K562 (cell line): Measurements from ENCODE around the gene NAGLU.

ENCODE experiments used
- CBX2 ChIP-seq: fragments of 200-600 bp; sonication (generic); IDR thresholded peaks from one replicate; pipeline ENCODE4 v1.6.1; 2012; ENCODE audit warnings: mild to moderate bottlenecking, low read length, inconsistent platforms; ENCODE audit not compliant: insufficient read depth, poor library complexity, severe bottlenecking
- ELF1 ChIP-seq: fragments of 200-800 bp; sonication (Bioruptor generic); IDR thresholded peaks from 2 replicates; pipeline ENCODE4 v1.6.1; 2016; ENCODE audit warnings: missing genetic modification characterization, missing compliant biosample characterization
- FOXM1 ChIP-seq, 2 experiments: fragments of 450-650 bp in 1 of 2; sonication (generic) in 1 of 2; formaldehyde crosslinking in 1 of 2; IDR thresholded peaks; 2 replicates each; pipeline versions ENCODE4 v1.6.1 to v1.9.0; 2017 to 2022; ENCODE audit warnings: low read depth in 2 of 2, mild to moderate bottlenecking in 2 of 2, missing genetic modification reagents in 1 of 2, moderate library complexity in 1 of 2
- MAZ ChIP-seq, 2 experiments: fragments of 450-650 bp in 1 of 2; sonication (generic) in 1 of 2; formaldehyde crosslinking; IDR thresholded peaks in 1 of 2; conservative IDR thresholded peaks in 1 of 2; 2 replicates each; pipeline versions ENCODE4 v1.4.0 to v1.5.0; 2020; ENCODE audit warnings: mild to moderate bottlenecking in 1 of 2, missing genetic modification reagents in 1 of 2
- POLR2A ChIP-seq: fragments of 450-650 bp; conservative IDR thresholded peaks from 2 replicates; pipeline ENCODE4 v1.6.1; 2016
- RBM34 ChIP-seq: fragments of 200-400 bp; formaldehyde crosslinking; IDR thresholded peaks from 2 replicates; pipeline ENCODE4 v1.6.1; 2018; ENCODE audit warnings: low read length, borderline replicate concordance; ENCODE audit not compliant: insufficient read depth
- SRF ChIP-seq, 2 experiments: fragments of 250-450, 450-650 bp in 1 of 2; sonication (Bioruptor Pico) in 1 of 2; sonication (generic) in 1 of 2; formaldehyde crosslinking; IDR thresholded peaks; 2 replicates each; pipeline versions ENCODE4 v1.5.0 to v1.5.1; 2020 to 2022; ENCODE audit warnings: mild to moderate bottlenecking in 1 of 2, missing genetic modification reagents in 1 of 2
- ZBTB8A ChIP-seq: fragments of 450-650 bp; IDR thresholded peaks from 2 replicates; pipeline ENCODE4 v1.6.1; 2018; ENCODE audit warnings: mild to moderate bottlenecking, moderate library complexity; ENCODE audit not compliant: partially characterized antibody
- ZKSCAN3 ChIP-seq: fragments of 250-450 bp; sonication (Bioruptor Pico); IDR thresholded peaks from 2 replicates; pipeline ENCODE4 v1.4.0; 2020
- TF ChIP-seq, protein P1 (sequence below): fragments of 200-800 bp; sonication (Bioruptor generic); IDR thresholded peaks from 2 replicates; pipeline ENCODE4 v1.6.1; 2017; ENCODE audit warnings: missing genetic modification characterization, missing compliant biosample characterization
- TF ChIP-seq, protein P2 (sequence below): fragments of 450-650 bp; IDR thresholded peaks from 2 replicates; pipeline ENCODE4 v1.6.1; 2018; ENCODE audit not compliant: partially characterized antibody
- TF ChIP-seq, protein P3 (sequence below): sonication (generic); formaldehyde crosslinking; IDR thresholded peaks from 2 replicates; pipeline ENCODE4 v1.5.0; 2020; ENCODE audit warnings: missing genetic modification reagents
- TF ChIP-seq, protein P4 (sequence below), 3 experiments: fragments of 200-800 bp in 1 of 3; fragments of 250-450 bp in 1 of 3; fragments of 450-650 bp in 1 of 3; sonication (Bioruptor Pico) in 1 of 3; sonication (Bioruptor generic) in 1 of 3; formaldehyde crosslinking in 1 of 3; IDR thresholded peaks; 2 replicates each; pipeline versions ENCODE4 v1.6.1 to v1.8.0; 2016 to 2022; ENCODE audit warnings: mild to moderate bottlenecking in 2 of 3, missing genetic modification characterization in 2 of 3, missing compliant biosample characterization in 1 of 3, moderate library complexity in 1 of 3
- TF ChIP-seq, protein P5 (sequence below), 2 experiments: IDR thresholded peaks in 1 of 2; conservative IDR thresholded peaks in 1 of 2; 2 replicates each; pipeline ENCODE4 v1.6.1; 2016; ENCODE audit warnings: low read depth in 2 of 2, mild to moderate bottlenecking in 1 of 2, missing compliant biosample characterization in 1 of 2, missing genetic modification characterization in 1 of 2, moderate library complexity in 1 of 2

DNA sequence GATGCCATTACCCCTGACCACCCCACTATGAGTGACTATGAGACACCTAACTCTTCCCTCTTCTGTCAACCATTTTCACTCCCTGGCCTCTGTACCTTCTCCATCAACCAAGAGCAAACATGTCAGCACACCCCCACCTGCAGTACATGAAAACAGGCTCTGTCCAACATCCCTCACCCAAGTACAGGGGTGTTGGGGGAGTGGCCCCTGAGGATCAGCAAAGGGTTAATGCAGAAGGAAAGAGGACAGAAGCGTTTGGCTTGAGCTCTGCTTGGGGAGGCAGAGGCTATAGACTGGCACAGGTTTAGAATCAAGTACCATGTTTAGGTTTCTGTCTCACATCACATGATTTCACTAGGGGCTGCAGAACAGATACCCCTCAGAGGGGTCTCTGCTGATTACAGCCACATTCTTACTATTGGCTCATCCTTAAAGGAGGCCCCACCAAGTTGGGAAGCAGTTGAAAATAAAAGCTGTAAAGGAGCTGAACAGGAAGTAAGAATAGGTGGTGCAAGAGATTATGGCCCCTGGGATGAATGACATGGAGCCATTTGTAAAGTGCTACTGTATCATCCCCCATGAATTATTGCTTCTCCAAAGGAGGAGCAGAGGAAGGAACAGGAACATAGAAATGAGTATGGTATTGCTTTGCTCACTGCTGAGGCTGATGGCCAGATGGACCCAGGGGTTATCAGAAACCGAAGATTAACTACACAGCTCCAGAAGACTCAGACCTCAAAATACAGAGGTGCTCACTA lies 43.9 kb downstream of the NAGLU start:
- TF ChIP-seq MAZ (CRISPR knock-in tag; conservative IDR thresholded peaks at IDR 0.05 in 1 of 2, IDR thresholded peaks at IDR 0.05 in 1 of 2) = no peak
- TF ChIP-seq RBM34 = no peak
- TF ChIP-seq, protein P1, sequence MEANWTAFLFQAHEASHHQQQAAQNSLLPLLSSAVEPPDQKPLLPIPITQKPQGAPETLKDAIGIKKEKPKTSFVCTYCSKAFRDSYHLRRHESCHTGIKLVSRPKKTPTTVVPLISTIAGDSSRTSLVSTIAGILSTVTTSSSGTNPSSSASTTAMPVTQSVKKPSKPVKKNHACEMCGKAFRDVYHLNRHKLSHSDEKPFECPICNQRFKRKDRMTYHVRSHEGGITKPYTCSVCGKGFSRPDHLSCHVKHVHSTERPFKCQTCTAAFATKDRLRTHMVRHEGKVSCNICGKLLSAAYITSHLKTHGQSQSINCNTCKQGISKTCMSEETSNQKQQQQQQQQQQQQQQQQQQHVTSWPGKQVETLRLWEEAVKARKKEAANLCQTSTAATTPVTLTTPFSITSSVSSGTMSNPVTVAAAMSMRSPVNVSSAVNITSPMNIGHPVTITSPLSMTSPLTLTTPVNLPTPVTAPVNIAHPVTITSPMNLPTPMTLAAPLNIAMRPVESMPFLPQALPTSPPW = no peak
- no peak; the same call in 1 of the 2 replicates for TF ChIP-seq POLR2A
- TF ChIP-seq, protein P2, sequence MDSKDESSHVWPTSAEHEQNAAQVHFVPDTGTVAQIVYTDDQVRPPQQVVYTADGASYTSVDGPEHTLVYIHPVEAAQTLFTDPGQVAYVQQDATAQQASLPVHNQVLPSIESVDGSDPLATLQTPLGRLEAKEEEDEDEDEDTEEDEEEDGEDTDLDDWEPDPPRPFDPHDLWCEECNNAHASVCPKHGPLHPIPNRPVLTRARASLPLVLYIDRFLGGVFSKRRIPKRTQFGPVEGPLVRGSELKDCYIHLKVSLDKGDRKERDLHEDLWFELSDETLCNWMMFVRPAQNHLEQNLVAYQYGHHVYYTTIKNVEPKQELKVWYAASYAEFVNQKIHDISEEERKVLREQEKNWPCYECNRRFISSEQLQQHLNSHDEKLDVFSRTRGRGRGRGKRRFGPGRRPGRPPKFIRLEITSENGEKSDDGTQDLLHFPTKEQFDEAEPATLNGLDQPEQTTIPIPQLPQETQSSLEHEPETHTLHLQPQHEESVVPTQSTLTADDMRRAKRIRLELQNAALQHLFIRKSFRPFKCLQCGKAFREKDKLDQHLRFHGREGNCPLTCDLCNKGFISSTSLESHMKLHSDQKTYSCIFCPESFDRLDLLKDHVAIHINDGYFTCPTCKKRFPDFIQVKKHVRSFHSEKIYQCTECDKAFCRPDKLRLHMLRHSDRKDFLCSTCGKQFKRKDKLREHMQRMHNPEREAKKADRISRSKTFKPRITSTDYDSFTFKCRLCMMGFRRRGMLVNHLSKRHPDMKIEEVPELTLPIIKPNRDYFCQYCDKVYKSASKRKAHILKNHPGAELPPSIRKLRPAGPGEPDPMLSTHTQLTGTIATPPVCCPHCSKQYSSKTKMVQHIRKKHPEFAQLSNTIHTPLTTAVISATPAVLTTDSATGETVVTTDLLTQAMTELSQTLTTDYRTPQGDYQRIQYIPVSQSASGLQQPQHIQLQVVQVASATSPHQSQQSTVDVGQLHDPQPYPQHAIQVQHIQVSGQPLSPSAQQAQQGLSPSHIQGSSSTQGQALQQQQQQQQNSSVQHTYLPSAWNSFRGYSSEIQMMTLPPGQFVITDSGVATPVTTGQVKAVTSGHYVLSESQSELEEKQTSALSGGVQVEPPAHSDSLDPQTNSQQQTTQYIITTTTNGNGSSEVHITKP = no peak
- TF ChIP-seq, protein P3, sequence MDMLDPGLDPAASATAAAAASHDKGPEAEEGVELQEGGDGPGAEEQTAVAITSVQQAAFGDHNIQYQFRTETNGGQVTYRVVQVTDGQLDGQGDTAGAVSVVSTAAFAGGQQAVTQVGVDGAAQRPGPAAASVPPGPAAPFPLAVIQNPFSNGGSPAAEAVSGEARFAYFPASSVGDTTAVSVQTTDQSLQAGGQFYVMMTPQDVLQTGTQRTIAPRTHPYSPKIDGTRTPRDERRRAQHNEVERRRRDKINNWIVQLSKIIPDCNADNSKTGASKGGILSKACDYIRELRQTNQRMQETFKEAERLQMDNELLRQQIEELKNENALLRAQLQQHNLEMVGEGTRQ (CRISPR knock-in tag) = no peak
- no peak for TF ChIP-seq ZKSCAN3 (CRISPR knock-in tag)
- no peak for TF ChIP-seq ELF1 (tag)
- no peak for TF ChIP-seq CBX2
- TF ChIP-seq FOXM1 (IDR thresholded peaks at IDR 0.05; ENCODE audit: low read depth) = no peak
- TF ChIP-seq FOXM1 (CRISPR knock-in tag; IDR thresholded peaks at IDR 0.05; ENCODE audit: low read depth) = no peak
- TF ChIP-seq, protein P4, sequence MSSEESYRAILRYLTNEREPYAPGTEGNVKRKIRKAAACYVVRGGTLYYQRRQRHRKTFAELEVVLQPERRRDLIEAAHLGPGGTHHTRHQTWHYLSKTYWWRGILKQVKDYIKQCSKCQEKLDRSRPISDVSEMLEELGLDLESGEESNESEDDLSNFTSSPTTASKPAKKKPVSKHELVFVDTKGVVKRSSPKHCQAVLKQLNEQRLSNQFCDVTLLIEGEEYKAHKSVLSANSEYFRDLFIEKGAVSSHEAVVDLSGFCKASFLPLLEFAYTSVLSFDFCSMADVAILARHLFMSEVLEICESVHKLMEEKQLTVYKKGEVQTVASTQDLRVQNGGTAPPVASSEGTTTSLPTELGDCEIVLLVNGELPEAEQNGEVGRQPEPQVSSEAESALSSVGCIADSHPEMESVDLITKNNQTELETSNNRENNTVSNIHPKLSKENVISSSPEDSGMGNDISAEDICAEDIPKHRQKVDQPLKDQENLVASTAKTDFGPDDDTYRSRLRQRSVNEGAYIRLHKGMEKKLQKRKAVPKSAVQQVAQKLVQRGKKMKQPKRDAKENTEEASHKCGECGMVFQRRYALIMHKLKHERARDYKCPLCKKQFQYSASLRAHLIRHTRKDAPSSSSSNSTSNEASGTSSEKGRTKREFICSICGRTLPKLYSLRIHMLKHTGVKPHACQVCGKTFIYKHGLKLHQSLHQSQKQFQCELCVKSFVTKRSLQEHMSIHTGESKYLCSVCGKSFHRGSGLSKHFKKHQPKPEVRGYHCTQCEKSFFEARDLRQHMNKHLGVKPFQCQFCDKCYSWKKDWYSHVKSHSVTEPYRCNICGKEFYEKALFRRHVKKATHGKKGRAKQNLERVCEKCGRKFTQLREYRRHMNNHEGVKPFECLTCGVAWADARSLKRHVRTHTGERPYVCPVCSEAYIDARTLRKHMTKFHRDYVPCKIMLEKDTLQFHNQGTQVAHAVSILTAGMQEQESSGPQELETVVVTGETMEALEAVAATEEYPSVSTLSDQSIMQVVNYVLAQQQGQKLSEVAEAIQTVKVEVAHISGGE (CRISPR knock-in tag; IDR thresholded peaks at IDR 0.05) = no peak
- TF ChIP-seq, protein P5, sequence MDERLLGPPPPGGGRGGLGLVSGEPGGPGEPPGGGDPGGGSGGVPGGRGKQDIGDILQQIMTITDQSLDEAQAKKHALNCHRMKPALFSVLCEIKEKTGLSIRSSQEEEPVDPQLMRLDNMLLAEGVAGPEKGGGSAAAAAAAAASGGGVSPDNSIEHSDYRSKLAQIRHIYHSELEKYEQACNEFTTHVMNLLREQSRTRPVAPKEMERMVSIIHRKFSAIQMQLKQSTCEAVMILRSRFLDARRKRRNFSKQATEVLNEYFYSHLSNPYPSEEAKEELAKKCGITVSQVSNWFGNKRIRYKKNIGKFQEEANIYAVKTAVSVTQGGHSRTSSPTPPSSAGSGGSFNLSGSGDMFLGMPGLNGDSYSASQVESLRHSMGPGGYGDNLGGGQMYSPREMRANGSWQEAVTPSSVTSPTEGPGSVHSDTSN (CRISPR knock-in tag; IDR thresholded peaks at IDR 0.05; ENCODE audit: low read depth) = no peak
- TF ChIP-seq, protein P5 (tag; conservative IDR thresholded peaks at IDR 0.05; ENCODE audit: low read depth) = peak; percentile 72
- TF ChIP-seq SRF (CRISPR knock-in tag; IDR thresholded peaks at IDR 0.05) = no peak
- TF ChIP-seq ZBTB8A = no peak
